Smooth muscle cell (in vitro differentiated cells): Measurements from ENCODE around the gene BMPR1B. TPM values are rescaled to one million over a fixed set of nuclear protein-coding genes. Genes with fewer than 3 reads are reported as not detected.

Experiments
- DNase-seq: peaks from one replicate; lab custom pipeline; 2025; ENCODE audit not compliant: unreplicated experiment; lab: John Stamatoyannopoulos, UW
- H2AFZ ChIP-seq: fragments of 200-600 bp; sonication (generic); 2 replicates; pipeline ENCODE4 v1.6.0; 2016; ENCODE audit warnings: antibody characterized with exemption, low read depth, mild to moderate bottlenecking
- H3F3A ChIP-seq: fragments of 200-600 bp; sonication (generic); 2 replicates; pipeline ENCODE4 v1.6.0; 2017; ENCODE audit warnings: antibody characterized with exemption, low read depth
- H3K27ac ChIP-seq: fragments of 200-600 bp; sonication (generic); 2 replicates; pipeline ENCODE4 v1.5.1; 2016; ENCODE audit warnings: low read depth, mild to moderate bottlenecking
- H3K27me3 ChIP-seq: fragments of 200-600 bp; sonication (generic); 2 replicates; pipeline ENCODE4 v1.6.1; 2016; ENCODE audit warnings: low read depth, mild to moderate bottlenecking
- H3K36me3 ChIP-seq: fragments of 200-600 bp; sonication (generic); 2 replicates; pipeline ENCODE4 v1.5.1; 2016; ENCODE audit warnings: low read depth
- H3K4me1 ChIP-seq: fragments of 200-600 bp; sonication (generic); 2 replicates; pipeline ENCODE4 v1.5.1; 2016; ENCODE audit warnings: low read depth
- H3K4me2 ChIP-seq: fragments of 200-600 bp; sonication (generic); 2 replicates; pipeline ENCODE4 v1.6.0; 2016; ENCODE audit warnings: mild to moderate bottlenecking
- H3K4me3 ChIP-seq: fragments of 200-600 bp; sonication (generic); 2 replicates; pipeline ENCODE4 v1.5.1; 2016; ENCODE audit warnings: mild to moderate bottlenecking
- H3K79me2 ChIP-seq: fragments of 200-600 bp; sonication (generic); 2 replicates; pipeline ENCODE4 v1.6.0; 2016; ENCODE audit warnings: low read depth, mild to moderate bottlenecking
- H3K9ac ChIP-seq: fragments of 200-600 bp; sonication (generic); 2 replicates; pipeline ENCODE4 v1.6.0; 2016; ENCODE audit warnings: low read depth
- H3K9me3 ChIP-seq: fragments of 200-600 bp; sonication (generic); replicated peaks from 2 replicates; pipeline ENCODE4 v1.5.1; 2016; ENCODE audit warnings: low read depth
- H4K20me1 ChIP-seq: fragments of 200-600 bp; sonication (generic); 2 replicates; pipeline ENCODE4 v1.6.0; 2016; ENCODE audit warnings: low read depth
- CTCF ChIP-seq: fragments of 200-600 bp; sonication (generic); IDR thresholded peaks from 2 replicates; pipeline ENCODE4 v1.5.1; 2017; ENCODE audit warnings: borderline replicate concordance, mild to moderate bottlenecking, antibody characterized with exemption; ENCODE audit not compliant: insufficient read depth, poor library complexity, severe bottlenecking
- WGBS: methylation state at CpG from one replicate; pipeline ENCODE4 v1.1.7; 2016; ENCODE audit warnings: low lambda C conversion rate; 5-methylcytosine and 5-hydroxymethylcytosine counted together
- polyA plus RNA-seq: library from polyadenylated mRNA; unstranded; fragments of >200 nt; fragmentation: Nextera tagmentation; extraction: Ambion mirVana; gene quantifications from 2 replicates; pipeline ENCODE4 v1.2.1, GENCODE V29; 2016
- total RNA-seq: library from RNA; depleted of rRNA; stranded (reverse); fragments of >200 nt; gene quantifications from 2 replicates; pipeline ENCODE4 v1.2.3, GENCODE V29; 2014

BMPR1B gene
- total and polyA plus RNA-seq, 2 experiments from 2014 or later, result 0.03 to 1.2 TPM

GRCh38 chr4:94976371-94977011 is 218.7 kb downstream of the BMPR1B start:
- Histone ChIP-seq H3K4me3 (no peak overlapping the region), H3K36me3 (no peaks in the 10 kb centered on the region), H3K9ac (no peak overlapping the region), H3F3A (no peaks in the 10 kb centered on the region), H4K20me1 (no peaks in the 10 kb centered on the region), H3K4me1 (no peaks in the 10 kb centered on the region), H3K79me2 (no peaks in the 10 kb centered on the region), H3K27ac (no peak overlapping the region), H2AFZ (no peak overlapping the region), H3K9me3 (no peaks in the 10 kb centered on the region), H3K4me2 (no peak overlapping the region), H3K27me3 (no peaks in the 10 kb centered on the region)
- no peak for DNase-seq
- no peak for TF ChIP-seq CTCF
- WGBS, result 32% methylated on average over 1 of the region's 1 CpG

GRCh38 chr4:94978904-94979303 is 221.1 kb downstream of the BMPR1B start:
- Histone ChIP-seq H3K9me3 (no peaks in the 10 kb centered on the region), H3K4me1 (no peaks in the 10 kb centered on the region), H3K4me2 (no peak overlapping the region), H3K4me3 (no peak overlapping the region), H3K36me3 (no peaks in the 10 kb centered on the region), H3K9ac (no peak overlapping the region), H4K20me1 (no peaks in the 10 kb centered on the region), H3K27me3 (no peaks in the 10 kb centered on the region), H3K79me2 (no peaks in the 10 kb centered on the region), H3F3A (no peaks in the 10 kb centered on the region), H3K27ac (no peak overlapping the region), H2AFZ (no peak overlapping the region)
- no peak for TF ChIP-seq CTCF
- 70% methylated on average over 3 of the region's 3 CpGs for WGBS
- no peak for DNase-seq

- no peaks in the 10 kb centered on the region for H4K20me1 ChIP-seq
- no peak for DNase-seq
- H3F3A ChIP-seq, result no peaks in the 10 kb centered on the region
- WGBS, result 92% methylated on average over 5 of the region's 5 CpGs
- no peak overlapping the region for H2AFZ ChIP-seq
- no peak for TF ChIP-seq CTCF
- H3K36me3 ChIP-seq, result no peaks in the 10 kb centered on the region
- no peaks in the 10 kb centered on the region for H3K79me2 ChIP-seq
- H3K27me3 ChIP-seq, result no peaks in the 10 kb centered on the region
- no peak overlapping the region for H3K4me2 ChIP-seq
- H3K27ac ChIP-seq, result no peak overlapping the region
- H3K4me1 ChIP-seq, result no peaks in the 10 kb centered on the region
- no peak overlapping the region for H3K9ac ChIP-seq
- H3K4me3 ChIP-seq, result no peak overlapping the region
- H3K9me3 ChIP-seq, result no peaks in the 10 kb centered on the region
These were observed 221.9 kb downstream of the BMPR1B start for GRCh38 chr4:94979621-94980020.
